Stimulated activated CD8-positive, alpha-beta memory T cell treated with anti-CD3 and anti-CD28 coated beads, Interleukin-7, amount 100 ng/mL, for 48 hours (primary cell): ENCODE measurements around the gene FOXP1.

Experiments used
- DNase-seq, 2 donors: peaks; one replicate each; pipeline ENCODE4 v3.0.0-alpha.2; 2020; ENCODE audit warnings: low read depth in 1 of 2; ENCODE audit errors: extremely low read depth in 1 of 2

FOXP1 gene

DNA sequence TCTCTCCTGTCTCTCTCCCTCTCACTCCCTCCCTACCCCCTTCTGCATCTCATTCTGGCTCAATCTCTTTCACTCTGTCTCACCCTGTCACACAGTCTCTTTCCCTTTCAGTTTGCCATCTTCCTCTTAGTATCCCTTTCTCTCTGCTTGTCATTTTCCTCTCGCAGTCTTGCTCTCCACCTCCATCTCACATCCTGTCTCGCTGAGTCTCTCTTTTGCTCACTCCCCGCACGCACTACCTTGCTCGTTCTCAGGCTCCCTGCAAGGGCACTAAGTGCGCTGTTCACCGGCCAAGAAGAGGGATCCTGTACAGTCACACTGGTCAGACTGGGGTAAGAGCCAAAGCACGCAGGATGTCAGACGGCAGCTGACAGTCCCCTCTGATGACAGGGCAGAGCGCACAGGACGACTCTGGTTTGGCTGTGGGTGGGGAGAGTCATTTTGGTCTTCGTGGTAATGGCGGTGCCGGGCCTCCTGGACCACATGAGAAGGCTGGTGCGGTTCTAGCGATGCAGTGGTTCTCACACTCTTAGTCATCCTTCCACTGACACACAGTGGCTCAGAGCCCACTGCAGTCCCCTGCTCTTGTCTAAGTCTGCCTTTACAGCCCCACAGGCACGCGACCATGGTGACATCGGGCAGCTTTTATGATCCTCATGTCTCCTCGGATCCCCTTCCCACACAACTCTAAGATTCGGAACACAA lies 356.8 kb downstream of the FOXP1 start:
- DNase-seq = peak; percentile 86 to 93

DNA sequence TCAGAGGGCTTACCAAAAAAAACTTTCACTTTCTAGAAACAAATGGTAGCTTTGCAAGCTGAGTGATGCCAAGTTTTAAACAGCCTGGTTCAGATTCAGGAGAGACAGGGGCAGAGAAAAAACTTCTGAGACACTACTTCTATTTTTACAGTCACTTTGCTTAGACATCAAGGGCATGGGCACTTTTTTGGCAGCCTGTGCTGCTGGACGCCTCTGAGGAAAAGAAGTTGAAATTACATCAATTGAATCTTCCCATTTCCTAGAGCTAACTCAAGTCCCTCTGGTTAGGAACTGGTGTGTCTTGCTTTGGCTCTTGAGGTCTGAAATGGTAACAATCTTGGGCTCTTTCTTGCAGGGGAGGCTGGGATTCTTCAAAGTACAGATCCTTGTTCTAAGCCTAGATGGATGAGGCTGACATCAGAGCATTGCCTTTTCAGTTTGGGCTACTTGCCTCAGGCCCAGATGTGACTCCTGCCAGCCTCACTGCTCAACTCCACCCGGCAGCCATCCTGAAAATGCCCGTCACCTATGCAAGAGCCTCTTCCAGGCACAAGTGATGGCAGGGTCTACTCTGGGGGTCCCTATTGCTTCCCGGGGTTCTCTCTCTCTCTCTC lies 357.5 kb downstream of the FOXP1 start:
- no peak for DNase-seq

DNA sequence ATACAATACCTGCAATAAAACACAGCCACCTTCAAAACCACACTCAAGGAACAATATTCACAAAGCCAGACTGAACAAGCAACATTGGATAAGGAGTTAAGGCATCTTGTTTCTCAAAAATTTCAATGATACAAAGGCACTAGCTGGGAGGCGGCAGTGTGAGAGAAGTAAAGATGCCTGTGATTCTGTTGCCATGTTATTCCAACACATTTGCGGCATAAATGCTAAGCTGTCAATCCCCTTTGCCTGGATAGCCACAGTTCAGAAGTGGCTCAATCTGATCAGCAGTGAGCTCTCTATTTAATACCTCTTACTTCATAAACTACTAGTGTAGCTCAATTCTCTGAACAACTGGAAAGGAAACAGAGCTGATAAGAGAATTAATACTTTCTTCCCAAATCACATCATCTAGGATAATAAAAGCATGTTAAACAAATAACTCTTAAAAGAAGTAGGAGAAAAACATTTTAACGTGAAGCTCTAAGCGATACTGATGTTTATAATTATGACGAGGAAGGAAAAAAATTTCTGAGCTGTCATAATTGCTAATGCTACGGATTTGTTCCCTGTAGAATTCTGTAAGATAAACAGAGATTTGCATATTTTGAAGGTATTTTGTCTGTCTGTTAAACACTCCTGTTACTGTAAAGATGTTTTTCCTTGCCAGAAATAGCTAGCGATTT lies 358.4 kb downstream of the FOXP1 start:
- DNase-seq = no peak

DNA sequence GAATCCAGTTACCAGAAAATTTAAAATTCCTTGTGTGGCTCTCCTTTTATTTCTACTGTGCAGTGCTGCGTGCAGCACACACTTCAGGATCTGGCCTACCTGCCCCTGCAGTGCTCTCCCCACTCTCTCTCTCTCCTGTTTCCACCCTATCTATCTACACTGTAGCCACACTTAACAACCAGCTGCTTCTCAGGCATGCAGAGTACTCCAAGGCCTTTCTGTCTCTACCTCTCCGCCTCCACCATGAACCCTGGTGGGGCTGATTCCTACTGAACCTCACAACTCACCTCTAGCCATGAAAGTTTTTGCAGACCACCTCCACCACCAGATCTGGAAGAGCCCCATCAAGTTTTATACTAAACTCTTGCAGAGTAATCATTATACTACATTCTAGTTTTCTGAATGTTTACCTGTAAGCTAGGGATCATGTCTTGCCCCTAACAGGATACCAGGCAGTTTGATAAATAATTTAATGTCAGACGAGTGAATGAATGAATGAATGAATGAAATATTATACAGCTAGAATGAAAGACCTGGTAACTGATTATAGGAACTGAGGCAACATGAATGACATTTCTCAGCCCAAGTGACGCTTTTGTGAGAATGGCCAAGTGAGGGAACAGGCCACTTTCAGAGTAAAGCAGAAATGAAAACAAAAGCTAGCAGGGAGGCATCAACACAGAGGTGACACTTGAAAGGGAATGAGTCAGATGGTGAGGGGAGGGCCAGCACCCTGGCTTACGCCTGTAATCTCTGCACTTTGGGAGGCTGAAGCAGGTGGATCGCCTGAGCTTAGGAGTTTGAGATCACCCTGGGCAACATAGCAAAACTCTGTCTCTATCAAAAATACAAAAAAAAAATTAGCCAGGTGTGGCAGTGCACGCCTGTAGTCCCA lies 363.5 kb downstream of the FOXP1 start:
- peak in 1 of 2 donors; percentile 32 for DNase-seq

- DNase-seq = no peak
These were observed 365.0 kb downstream of the FOXP1 start for GRCh38 chr3:71218508-71218907.

DNA sequence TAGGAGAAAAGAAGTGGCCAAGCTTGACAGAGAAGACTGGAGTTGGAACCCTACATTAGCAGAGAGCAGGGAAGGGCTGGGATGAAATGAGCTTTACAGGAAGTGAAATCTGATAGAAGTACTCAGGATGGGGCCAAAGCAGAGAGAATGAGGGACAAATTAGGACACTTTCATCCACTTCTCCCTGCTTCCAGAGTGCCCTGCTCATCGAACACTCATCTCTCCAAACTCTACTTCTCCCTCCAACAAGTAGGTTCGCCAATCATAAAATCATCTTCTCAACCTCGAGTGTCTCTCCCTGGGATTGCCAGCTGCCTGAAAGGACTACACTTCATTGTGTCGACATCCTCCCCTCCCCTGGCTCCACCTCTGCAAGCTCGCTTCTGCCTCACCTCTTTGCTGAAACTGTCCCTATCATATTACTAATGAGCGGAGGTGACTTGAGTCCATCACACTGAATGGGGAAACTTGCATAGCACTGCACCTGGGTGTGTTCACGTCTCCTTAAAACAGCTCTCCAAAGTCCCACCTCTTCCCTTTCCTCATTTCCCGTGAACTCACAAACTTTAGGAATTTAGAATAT lies 365.8 kb downstream of the FOXP1 start:
- no peak for DNase-seq

DNA sequence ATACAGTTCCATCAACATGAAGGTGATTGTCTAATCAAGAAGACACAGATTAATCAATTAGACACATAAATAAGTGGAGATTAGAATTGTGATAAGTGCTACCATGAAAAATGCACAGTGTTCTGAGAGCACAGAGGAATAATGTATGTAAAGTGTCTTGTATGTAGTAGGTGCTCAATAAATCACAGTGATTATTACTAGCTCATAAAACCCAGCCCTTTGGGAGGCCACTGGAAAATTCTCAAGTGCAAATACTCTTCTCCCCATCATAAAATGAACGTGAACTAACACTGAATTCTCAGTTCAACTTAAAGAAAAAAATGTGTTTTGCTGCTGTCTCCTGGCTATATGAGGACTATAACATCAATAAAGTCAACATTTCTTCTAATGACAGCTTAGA lies 368.2 kb downstream of the FOXP1 start:
- DNase-seq = no peak

DNA sequence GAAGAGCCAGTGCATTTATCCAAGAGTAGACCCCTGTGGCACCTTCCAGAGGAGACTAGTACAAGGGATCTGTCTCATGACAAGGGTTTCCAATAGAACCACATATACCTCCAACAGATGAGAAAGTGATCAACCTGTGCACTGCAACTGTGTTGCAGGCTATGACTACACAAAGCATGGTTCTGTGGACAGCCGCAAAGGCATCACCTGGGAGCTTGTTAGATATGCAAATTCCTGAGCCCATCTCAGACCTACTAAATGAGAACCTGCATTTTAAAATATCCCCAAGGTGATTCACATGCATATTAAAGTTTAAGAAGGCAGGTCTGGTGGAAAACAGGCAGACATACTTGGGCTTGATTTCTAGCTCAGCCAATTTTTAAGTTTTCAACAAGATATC lies 368.7 kb downstream of the FOXP1 start:
- no peak for DNase-seq

GRCh38 chr3:71214016-71214415 lies 369.5 kb downstream of the FOXP1 start:
- no peak for DNase-seq

DNA sequence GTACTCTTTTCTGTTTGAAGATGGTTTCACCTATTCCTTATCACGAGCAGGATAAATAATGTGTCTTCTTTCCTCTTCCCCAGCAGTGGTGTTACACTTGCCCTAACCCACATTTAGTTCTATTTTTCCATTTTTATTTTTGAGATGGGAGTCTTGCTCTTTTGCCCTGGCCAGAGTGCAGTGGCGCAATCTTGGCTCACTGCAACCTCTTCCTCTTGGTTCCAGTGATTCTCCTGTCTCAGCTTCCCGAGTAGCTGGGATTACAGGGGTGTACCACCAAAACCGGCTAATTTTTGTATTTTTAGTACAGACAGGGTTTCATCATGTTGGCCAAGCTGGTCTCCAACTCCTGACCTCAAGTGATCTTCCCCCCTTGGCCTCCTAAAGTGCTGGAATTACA lies 372.4 kb downstream of the FOXP1 start:
- no peak for DNase-seq

DNA sequence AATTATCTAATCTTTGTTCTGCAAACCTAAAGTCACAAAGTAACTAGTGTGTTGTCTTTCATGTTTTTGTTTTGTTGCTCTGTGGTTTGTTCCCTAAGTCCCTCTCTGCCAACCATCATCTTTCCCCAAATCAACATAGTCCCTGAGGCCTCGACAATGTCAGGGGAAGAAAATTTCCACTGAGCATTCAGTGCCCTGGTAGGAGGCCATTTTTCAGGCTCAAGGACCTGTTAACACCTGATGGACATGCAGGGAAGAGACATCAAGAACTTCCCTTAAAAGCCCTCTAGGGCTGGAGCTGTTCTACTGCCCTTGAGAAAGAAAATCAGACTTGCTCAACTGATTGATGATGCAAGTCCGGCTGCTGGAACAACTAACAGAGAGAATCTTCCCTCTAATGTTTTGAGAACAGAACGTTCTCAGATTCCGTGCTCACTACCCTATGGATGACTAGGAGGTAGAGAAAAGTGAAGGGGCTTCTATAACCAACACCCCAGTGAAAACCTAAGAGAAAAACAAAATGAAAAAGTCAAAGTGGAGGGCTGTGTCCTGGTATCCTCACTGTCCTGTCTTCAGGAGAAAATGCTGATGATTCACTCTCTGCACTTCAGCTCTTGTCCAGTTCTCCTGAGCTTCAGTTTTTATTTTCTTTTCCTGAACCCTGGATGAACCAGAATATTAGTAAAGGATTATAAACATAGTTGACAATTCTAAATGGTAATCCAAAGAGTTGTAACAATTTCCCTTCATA lies 373.1 kb downstream of the FOXP1 start:
- no peak for DNase-seq

- DNase-seq = no peak
These were observed 375.1 kb downstream of the FOXP1 start for GRCh38 chr3:71208211-71209095.

GRCh38 chr3:71207632-71208031 lies 375.9 kb downstream of the FOXP1 start:
- DNase-seq = no peak

GRCh38 chr3:71206305-71207165 lies 377.0 kb downstream of the FOXP1 start:
- no peak for DNase-seq

- no peak for DNase-seq
These were observed 379.6 kb downstream of the FOXP1 start for GRCh38 chr3:71203727-71204488.

- no peak for DNase-seq
These were observed 380.5 kb downstream of the FOXP1 start for GRCh38 chr3:71202848-71203533.

DNA sequence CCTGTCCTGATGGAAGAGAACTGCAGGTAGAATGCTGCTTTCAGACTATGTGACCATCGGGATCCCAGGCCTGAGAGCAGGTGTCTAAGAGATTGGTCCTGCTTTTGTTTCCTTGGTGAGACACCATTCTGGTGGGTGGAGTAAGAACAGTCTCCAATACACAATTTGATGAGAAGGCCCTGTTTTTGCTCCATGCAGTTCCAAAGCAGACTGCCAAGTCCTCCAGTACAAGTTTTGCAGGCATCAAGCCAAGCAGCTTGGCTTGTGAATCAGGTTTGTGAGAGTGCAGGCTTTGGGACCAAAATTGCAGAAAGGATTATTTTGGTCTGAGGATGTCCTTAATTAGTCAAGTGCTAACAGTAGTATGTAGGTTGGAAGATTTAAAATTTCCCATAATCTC lies 381.6 kb downstream of the FOXP1 start:
- DNase-seq = no peak
